Uterus (tissue), 2 donors: ENCODE measurements around the gene EMILIN3.

ENCODE experiments used
- POLR2A ChIP-seq, 2 donors: fragments of 450-650 bp; IDR thresholded peaks; one replicate each; pipeline ENCODE4 v1.6.1; 2016; ENCODE audit warnings: antibody characterized with exemption in 2 of 2, mild to moderate bottlenecking in 1 of 2, moderate library complexity in 1 of 2
- TF ChIP-seq, protein P1 (sequence below), 4 experiments: fragments of 200-600 bp in 2 of 4; fragments of 450-650 bp in 2 of 4; sonication (generic) in 2 of 4; IDR thresholded peaks; one replicate each; pipeline ENCODE4 v1.5.1; 2016 to 2019; ENCODE audit warnings: antibody characterized with exemption in 4 of 4, mild to moderate bottlenecking in 2 of 4, moderate library complexity in 1 of 4

DNA sequence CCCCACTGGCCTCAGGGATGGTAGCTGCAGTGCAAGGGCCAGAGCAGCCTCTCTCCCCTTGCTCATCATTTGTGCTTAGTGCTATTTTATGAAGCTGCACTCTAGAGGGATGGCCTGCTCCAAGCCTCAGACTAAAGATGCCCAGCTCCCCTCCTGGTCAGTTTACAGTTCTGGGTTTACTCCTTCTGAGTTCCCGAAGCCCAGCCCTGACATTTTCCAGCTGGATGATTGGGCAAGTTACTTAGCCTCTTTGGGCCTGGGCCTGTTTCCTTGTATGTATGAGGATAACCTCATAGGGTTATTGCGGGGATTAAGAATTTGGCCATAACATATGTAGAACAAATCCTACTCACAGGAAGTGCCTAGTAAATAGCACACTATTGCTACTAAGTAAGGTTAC, 31.8 kb upstream of the EMILIN3 start:
- TF ChIP-seq, protein P1, sequence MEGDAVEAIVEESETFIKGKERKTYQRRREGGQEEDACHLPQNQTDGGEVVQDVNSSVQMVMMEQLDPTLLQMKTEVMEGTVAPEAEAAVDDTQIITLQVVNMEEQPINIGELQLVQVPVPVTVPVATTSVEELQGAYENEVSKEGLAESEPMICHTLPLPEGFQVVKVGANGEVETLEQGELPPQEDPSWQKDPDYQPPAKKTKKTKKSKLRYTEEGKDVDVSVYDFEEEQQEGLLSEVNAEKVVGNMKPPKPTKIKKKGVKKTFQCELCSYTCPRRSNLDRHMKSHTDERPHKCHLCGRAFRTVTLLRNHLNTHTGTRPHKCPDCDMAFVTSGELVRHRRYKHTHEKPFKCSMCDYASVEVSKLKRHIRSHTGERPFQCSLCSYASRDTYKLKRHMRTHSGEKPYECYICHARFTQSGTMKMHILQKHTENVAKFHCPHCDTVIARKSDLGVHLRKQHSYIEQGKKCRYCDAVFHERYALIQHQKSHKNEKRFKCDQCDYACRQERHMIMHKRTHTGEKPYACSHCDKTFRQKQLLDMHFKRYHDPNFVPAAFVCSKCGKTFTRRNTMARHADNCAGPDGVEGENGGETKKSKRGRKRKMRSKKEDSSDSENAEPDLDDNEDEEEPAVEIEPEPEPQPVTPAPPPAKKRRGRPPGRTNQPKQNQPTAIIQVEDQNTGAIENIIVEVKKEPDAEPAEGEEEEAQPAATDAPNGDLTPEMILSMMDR (IDR thresholded peaks at IDR 0.05) = no peak
- no peak for TF ChIP-seq POLR2A (IDR thresholded peaks at IDR 0.05)
